Left colon (tissue), 2 donors: ENCODE measurements around the gene GGCT. TPM values are rescaled to one million over a fixed set of nuclear protein-coding genes. Genes with fewer than 3 reads are reported as not detected.
"Not testable (repeated sequence)": the region's sequence is repeated elsewhere in the genome, so short reads cannot be mapped to it uniquely, and the experiment has no call there.

Experiments
- ATAC-seq: fragments of 200-7000 bp; cut with Tn5 transposase; one replicate; pipeline ENCODE4 v1.9.1; 2020; ENCODE audit warnings: mild to moderate bottlenecking, moderate library complexity
- DNase-seq, 2 donors: peaks; one replicate each; pipeline ENCODE4 v3.0.0-alpha.2; 2020
- intact Hi-C, 2 donors: fragments of 100-400 bp; cut with DNase I in 1 of 2; cut with micrococcal nuclease in 1 of 2; formaldehyde crosslinking; loops; one replicate each; pipeline versions ENCODE4 v1.11.2 to v1.14.0; 2022; cut with DNase I, micrococcal nuclease
- long read RNA-seq: library from polyadenylated mRNA; unstranded; transcript quantifications from one replicate; pipeline ENCODE4 v2.0.0, GENCODE V29; 2021
- total RNA-seq, 2 donors: library from RNA; stranded (reverse); fragmentation: NEBNext Ultra II Directional; extraction: Animal tissue kit (Norgen Biotek cat#: 25700); gene quantifications; one replicate each; pipeline ENCODE4 v1.2.1, GENCODE V29; 2021
- donor health status: DM: no; HTN: no; CAD: no.
- donor health status: DM: yes; HTN: yes; CAD: no.

The GGCT gene
- 10 to 100 TPM; 34.8 to 47.6 TPM for total RNA-seq
- long read RNA-seq, transcript GGCT-202 (4 exons, 1,173 nt) = major isoform, 24 of 30 reads
- long read RNA-seq, partial matches to known transcripts = 1 of 30 reads
- long read RNA-seq, other reads (novel, unspliced or antisense) = 0 of 30 reads

- ATAC-seq = peak; percentile 93
- intact Hi-C loops = no loop called here
- DNase-seq = peak; percentile 98 to 99
Measured at GRCh38 chr7:30504301-30505173, at the start of gene GGCT. Gene GGCT, minus strand, starts transcription at chr7:30504829. Its CDS starts 120 bp downstream, at chr7:30504709.

GRCh38 chr7:30553546-30553945, 48.9 kb upstream of the GGCT start:
- no peak for ATAC-seq

GRCh38 chr7:30553141-30553540, 48.5 kb upstream of the GGCT start:
- no peak for DNase-seq
- intact Hi-C loops = no loop called here
- ATAC-seq = no peak

More at GRCh38 chr7:30553546-30553945, 48.9 kb upstream of the GGCT start:
- DNase-seq = no peak
- intact Hi-C loops = no loop called here

- DNase-seq = no peak
- intact Hi-C loops = no loop called here
- no peak for ATAC-seq
Measured at GRCh38 chr7:30552330-30552729, 47.7 kb upstream of the GGCT start.

GRCh38 chr7:30549931-30550493, 45.4 kb upstream of the GGCT start:
- DNase-seq (no peak), ATAC-seq (no peak)
- intact Hi-C loops = no loop called here

GRCh38 chr7:30548845-30549244, 44.2 kb upstream of the GGCT start:
- peak; percentile 87 for ATAC-seq
- intact Hi-C loops = no loop called here

GRCh38 chr7:30546596-30546995, 42.0 kb upstream of the GGCT start:
- intact Hi-C loops = no loop called here
- ATAC-seq = no peak
- no peak for DNase-seq

More at GRCh38 chr7:30548845-30549244, 44.2 kb upstream of the GGCT start:
- DNase-seq = peak; percentile 57 to 75

GRCh38 chr7:30545791-30546555, 41.3 kb upstream of the GGCT start:
- ATAC-seq (no peak), DNase-seq (no peak)
- intact Hi-C loops = no loop called here

- ATAC-seq = no peak
Measured at GRCh38 chr7:30543813-30544525, 39.3 kb upstream of the GGCT start.

GRCh38 chr7:30543115-30543514, 38.5 kb upstream of the GGCT start:
- DNase-seq, intact Hi-C loops, ATAC-seq: not testable (repeated sequence)

More at GRCh38 chr7:30543813-30544525, 39.3 kb upstream of the GGCT start:
- DNase-seq = no peak
- intact Hi-C loops = no loop called here

GRCh38 chr7:30533886-30534285, 29.3 kb upstream of the GGCT start:
- ATAC-seq (no peak), DNase-seq (no peak)
- intact Hi-C loops = no loop called here

- DNase-seq (no peak), ATAC-seq (no peak)
- intact Hi-C loops = no loop called here
Measured at GRCh38 chr7:30531286-30531685, 26.7 kb upstream of the GGCT start.

GRCh38 chr7:30530373-30530772, 25.7 kb upstream of the GGCT start:
- DNase-seq = no peak
- intact Hi-C loops = no loop called here
- ATAC-seq = no peak

- DNase-seq = no peak
- intact Hi-C loops = no loop called here
- no peak for ATAC-seq
Measured at GRCh38 chr7:30528779-30529178, 24.1 kb upstream of the GGCT start.

- ATAC-seq, intact Hi-C loops: not testable (repeated sequence)
Measured at GRCh38 chr7:30527297-30527696, 22.7 kb upstream of the GGCT start.

GRCh38 chr7:30526163-30526562, 21.5 kb upstream of the GGCT start:
- ATAC-seq (no peak), DNase-seq (no peak)
- intact Hi-C loops = no loop called here

More at GRCh38 chr7:30527297-30527696, 22.7 kb upstream of the GGCT start:
- not testable (repeated sequence) for DNase-seq

GRCh38 chr7:30525429-30525828, 20.8 kb upstream of the GGCT start:
- intact Hi-C loops = no loop called here
- no peak for DNase-seq
- ATAC-seq = no peak

GRCh38 chr7:30524545-30524944, 19.9 kb upstream of the GGCT start:
- peak; percentile 35 for ATAC-seq
- intact Hi-C loops = no loop called here
- no peak for DNase-seq

- intact Hi-C loops = no loop called here
- no peak for DNase-seq
- no peak for ATAC-seq
Measured at GRCh38 chr7:30523466-30523865, 18.8 kb upstream of the GGCT start.
